SIG-M5 treated with dmso at 0.1 percent for 504 hours (cell line): ENCODE measurements around the gene TAOK1.

Source experiments
- DNase-seq: peaks from one replicate; lab custom pipeline; 2025; ENCODE audit not compliant: unreplicated experiment; lab: John Stamatoyannopoulos, UW

Gene TAOK1

DNA sequence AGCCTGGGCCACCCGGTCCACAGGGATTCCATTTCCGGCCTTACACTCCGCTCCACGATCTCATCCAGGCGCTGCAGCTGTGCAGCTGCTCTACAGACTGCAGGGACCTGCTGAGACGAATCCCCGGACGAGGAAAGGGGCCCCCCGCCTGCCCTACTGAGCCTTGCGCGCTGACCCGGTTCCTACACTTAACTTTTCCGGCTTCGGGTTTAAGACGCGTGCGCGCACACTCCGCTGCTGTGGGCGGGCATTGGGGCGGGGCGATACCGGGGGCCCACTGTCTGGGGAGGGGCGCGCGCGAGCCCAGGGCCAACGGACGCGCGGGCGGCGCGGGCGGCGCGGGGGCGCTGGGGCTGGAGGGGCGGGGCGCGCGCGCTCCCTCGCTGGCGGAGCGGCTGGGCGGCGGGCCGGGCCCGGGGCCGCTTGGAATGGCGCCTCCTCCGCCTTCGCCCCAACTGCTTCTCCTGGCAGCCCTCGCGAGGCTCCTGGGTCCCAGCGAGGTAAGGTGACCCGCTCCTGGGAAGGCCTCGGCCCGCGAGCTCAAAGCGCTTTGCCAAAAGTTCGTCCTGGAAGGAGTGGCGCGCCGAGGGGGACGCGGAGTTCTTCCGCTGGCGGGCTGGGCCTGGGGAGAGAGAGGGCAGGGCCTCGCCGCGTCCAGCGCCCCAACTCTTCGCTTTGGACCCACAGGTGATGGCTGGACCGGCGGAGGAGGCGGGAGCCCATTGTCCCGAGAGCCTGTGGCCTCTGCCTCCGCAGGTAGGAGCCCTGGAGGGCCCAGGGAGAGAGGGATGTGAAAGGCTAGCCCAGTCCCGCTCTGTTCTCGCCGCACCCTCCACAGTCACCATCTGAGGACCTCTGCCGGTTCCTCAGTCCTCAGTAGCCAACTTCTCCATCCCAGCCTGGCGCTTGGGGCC, 178.4 kb downstream of the TAOK1 start, which contains the start of gene TP53I13:
Gene TP53I13 (plus strand): TSS at position 371 of the 914 bp plus-strand sequence. CDS start 58 bp downstream, at position 429.
- DNase-seq = peak; percentile 88

- no peak for DNase-seq
Measured at GRCh38 chr17:29569245-29569950, 179.2 kb downstream of the TAOK1 start.

- DNase-seq = no peak
Measured at GRCh38 chr17:29570521-29570920, 180.4 kb downstream of the TAOK1 start.

- no peak for DNase-seq
Measured at GRCh38 chr17:29571486-29571882, 181.3 kb downstream of the TAOK1 start.

- DNase-seq = no peak
Measured at GRCh38 chr17:29571883-29572681, 181.9 kb downstream of the TAOK1 start.

DNA sequence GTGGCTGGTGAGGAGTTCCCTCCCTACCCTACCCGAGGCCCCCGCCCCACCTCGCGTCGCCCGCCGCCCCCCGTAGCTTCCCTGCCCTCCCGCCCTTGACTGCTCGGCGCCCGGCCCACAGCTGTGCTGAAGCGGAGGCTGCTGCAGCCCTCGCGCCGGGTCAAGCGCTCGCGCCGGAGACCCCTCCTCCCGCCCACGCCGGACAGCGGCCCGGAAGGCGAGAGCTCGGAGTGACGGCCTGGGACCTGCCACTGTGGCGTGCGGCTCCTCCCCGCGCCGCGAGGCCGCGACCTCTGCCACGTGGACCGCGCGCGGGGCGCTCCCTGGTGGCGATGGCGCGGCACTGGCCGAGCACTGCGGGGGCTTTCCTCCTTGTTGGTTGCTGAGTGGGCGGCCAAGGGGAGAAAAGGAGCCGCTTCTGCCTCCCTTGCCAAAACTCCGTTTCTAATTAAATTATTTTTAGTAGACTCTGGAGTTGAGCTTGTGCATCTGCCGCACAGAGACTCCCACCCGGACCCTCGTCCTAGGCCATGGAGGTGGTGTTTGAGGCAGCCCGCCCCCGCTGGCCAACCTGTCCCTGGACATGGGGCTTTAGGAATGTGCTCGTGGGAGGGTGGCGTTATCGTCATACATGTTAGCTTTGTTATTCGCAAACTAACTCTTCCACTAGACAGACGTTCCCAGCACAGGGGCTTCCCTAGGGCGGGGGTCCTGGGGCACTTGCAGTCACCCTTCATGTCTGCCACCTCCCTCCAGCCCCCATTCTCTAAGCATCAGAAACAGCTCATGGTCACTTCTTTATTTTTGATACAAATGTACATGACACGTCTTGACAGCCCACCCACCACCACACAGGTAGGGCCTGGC, 182.8 kb downstream of the TAOK1 start:
- DNase-seq = no peak

- DNase-seq = no peak
Measured at GRCh38 chr17:29573558-29573869, 183.4 kb downstream of the TAOK1 start.

DNA sequence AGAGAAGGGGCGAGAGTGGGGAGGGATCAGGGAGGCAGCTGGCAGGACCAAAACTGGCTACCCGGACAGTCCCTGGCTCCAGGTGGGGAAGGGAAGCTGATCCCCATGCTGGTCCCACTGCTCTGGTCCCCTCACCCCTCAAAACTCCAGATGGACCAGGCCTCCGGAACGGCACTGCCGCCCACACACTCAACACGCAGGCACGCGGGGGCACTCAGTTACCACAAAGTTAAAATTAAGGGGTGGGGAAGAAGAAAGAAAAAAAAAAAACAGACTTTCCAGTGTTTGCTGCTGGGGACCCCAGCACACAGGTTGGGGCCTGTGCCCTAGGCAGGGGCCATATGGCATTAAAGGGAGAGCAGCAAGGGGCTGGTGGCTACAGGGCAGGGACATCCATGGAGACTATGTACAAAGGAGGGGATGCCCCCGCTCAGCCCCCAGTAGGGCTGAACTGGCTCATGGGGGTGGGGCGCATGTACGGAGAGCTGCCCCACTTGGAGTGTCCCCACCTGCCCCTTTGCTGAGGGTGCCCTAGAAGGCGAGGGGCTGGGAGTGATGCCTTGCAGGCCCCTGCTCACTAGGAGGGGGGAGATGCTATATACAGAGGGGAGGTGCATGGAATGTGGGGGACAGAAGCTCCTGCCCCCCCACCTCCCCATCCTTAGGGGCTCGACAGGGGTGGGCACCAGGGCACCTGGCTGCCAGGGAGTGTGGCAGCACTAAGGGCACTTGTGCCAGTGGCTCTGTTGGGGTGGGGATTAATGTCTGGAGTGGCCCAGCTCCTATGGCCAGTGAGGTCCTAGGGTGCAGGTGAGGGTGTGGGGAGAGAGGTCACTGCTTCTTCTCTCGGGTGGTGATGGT, 183.9 kb downstream of the TAOK1 start:
- DNase-seq = no peak

GRCh38 chr17:29574732-29575510, 184.8 kb downstream of the TAOK1 start:
- no peak for DNase-seq

- DNase-seq = no peak
Measured at GRCh38 chr17:29575511-29576213, 185.5 kb downstream of the TAOK1 start.

DNA sequence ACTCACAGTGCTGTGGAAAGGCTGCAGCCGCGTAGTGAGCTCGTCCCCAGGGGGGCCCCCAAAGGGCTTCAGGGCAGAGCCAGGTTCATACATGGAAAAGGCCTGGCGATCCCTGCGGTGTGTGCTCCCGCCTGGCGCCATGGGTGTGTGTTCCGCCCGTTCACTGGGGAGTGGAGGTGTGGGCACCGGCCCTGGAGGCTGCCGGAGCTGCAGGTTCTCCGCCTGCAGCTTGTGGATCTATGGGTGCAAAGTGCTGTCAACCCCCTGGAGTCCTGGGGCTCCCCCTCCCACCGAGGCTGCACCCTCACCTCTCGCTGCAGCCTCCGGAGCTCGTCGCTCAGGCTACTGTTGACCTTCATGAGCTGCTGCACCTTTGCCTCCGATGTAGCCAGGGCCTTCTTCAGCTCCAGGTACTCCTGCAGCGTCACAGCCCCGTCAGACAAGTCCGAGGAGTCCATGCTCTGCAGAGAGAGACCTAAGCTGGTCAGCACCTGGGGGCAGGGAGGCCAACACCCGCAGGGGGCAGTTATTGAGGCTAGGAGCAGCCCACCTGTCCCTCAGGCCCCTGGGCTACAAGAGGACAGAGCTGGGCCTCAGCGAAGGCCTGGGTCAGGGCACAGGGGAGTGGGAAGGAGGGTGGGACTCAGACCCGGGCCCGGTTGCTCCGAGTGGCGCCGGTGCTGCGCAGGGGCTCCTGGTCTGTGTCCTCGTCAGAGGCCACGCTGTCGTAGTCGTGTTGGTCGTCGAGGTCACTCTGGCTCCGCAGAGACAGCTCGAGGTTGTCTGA, 186.2 kb downstream of the TAOK1 start:
- no peak for DNase-seq

DNA sequence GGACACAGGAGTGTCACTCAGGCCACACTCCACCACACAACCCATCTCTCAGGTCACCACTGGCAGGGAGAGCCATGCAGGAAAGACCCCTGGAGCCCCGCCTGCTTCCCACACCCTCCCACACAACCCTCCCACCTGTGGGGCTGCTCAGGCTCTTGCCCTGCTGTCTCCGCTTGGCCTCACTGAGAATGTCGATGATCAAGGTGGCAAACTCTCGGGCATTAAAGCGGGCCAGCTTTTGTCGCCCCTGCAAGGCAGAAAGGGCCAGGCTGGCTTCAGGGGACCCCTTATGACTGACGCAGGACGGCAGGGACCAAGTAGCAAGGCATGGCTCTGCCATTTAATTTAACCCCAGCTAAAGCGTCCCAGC, 186.8 kb downstream of the TAOK1 start:
- no peak for DNase-seq

- no peak for DNase-seq
Measured at GRCh38 chr17:29577385-29578211, 187.4 kb downstream of the TAOK1 start.

- no peak for DNase-seq
Measured at GRCh38 chr17:29578626-29579485, 188.7 kb downstream of the TAOK1 start.

DNA sequence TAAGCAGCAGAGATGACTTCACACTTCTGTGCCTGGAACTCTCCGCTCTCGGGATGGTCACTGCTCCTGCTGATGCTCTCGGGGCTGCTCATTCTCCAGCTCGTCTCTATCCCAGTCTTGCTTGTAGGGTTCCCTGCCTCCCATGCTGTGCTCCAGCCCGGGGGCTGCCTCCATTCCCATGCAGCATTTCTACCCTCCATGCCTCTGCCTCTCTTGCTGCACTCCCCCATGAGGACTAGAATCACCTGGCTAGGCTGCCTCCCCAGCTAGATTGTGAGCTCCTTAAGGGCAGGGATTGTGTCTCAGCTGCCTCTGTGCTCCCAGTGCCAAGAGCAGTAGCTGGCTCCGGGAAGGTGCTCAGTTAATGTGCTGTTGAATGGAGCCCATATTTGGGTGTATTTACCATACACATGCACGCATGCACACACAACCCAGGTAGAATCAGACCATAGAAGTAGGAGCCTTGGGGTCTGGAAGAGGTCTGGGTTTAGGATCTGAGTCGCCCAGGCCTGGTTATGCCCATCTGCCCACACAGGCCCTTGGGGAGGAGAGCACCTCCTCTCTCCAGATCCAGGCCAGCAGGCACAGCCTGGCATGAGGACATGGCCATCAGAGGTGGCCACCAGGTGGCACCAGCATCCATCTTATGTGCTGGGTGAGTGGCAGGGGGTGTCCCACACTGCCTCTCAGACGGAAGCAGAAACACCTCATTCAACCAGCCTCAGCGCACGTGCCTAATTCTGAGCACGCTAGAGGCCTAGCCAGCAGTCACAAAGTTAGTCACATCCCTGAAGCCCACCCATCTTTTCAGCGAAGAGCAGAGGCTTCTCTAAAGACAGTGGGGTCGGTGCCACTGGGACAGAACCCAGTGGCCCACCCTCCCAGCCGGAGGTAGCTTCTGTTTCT, 190.0 kb downstream of the TAOK1 start:
- peak; percentile 79 for DNase-seq
